HG03469 (cell line): Measurements from ENCODE around the gene GIGYF2.
A peak's percentile ranks its signal among the peaks of the same experiment; 100 is the strongest.
"Not testable (repeated sequence)": the region's sequence is repeated elsewhere in the genome, so short reads cannot be mapped to it uniquely, and the experiment has no call there.

Source experiments
- ATAC-seq: cut with Tn5 transposase; IDR thresholded peaks from one replicate; pipeline ENCODE4 v1.9.1; 2021; ENCODE audit warnings: mild to moderate bottlenecking, moderate library complexity, moderate number of reproducible peaks; ENCODE audit not compliant: unreplicated experiment

GIGYF2 gene

GRCh38 chr2:232697059-232697806 is at the start of gene GIGYF2:
GIGYF2 (plus strand) TSS chr2:232697331; CDS start chr2:232735198, 37,867 bp downstream.
- peak; percentile 54 for ATAC-seq

- no peak for ATAC-seq
Observed at GRCh38 chr2:232649033-232649432, 48.1 kb upstream of the GIGYF2 start.

- no peak for ATAC-seq
Observed at GRCh38 chr2:232652505-232652851, 44.7 kb upstream of the GIGYF2 start.

GRCh38 chr2:232653441-232653840 is 43.7 kb upstream of the GIGYF2 start:
- no peak for ATAC-seq

GRCh38 chr2:232655392-232655791 is 41.7 kb upstream of the GIGYF2 start:
- ATAC-seq, result no peak

- no peak for ATAC-seq
Observed at GRCh38 chr2:232658217-232658785, 38.8 kb upstream of the GIGYF2 start.

- no peak for ATAC-seq
Observed at GRCh38 chr2:232659359-232659758, 37.8 kb upstream of the GIGYF2 start.

- no peak for ATAC-seq
Observed at GRCh38 chr2:232662486-232663260, 34.5 kb upstream of the GIGYF2 start.

GRCh38 chr2:232666051-232666805 is 30.9 kb upstream of the GIGYF2 start:
- ATAC-seq, result no peak

- no peak for ATAC-seq
Observed at GRCh38 chr2:232667989-232668583, 29.0 kb upstream of the GIGYF2 start.

GRCh38 chr2:232668805-232669444 is 28.2 kb upstream of the GIGYF2 start:
- ATAC-seq, result no peak

- ATAC-seq, result no peak
Observed at GRCh38 chr2:232672588-232672987, 24.5 kb upstream of the GIGYF2 start.

GRCh38 chr2:232674491-232674890 is 22.6 kb upstream of the GIGYF2 start:
- no peak for ATAC-seq

GRCh38 chr2:232675381-232675780 is 21.8 kb upstream of the GIGYF2 start:
- ATAC-seq, result no peak

GRCh38 chr2:232680006-232680405 is 17.1 kb upstream of the GIGYF2 start:
- no peak for ATAC-seq

- no peak for ATAC-seq
Observed at GRCh38 chr2:232681527-232681926, 15.6 kb upstream of the GIGYF2 start.

GRCh38 chr2:232683368-232683767 is 13.8 kb upstream of the GIGYF2 start:
- ATAC-seq, result no peak

- ATAC-seq, result not testable (repeated sequence)
Observed at GRCh38 chr2:232685391-232685790, 11.7 kb upstream of the GIGYF2 start.

GRCh38 chr2:232687382-232688160 is 9.6 kb upstream of the GIGYF2 start:
- no peak for ATAC-seq

- ATAC-seq, result no peak
Observed at GRCh38 chr2:232688201-232688600, 8.9 kb upstream of the GIGYF2 start.
